Common myeloid progenitor, CD34-positive (primary cell): Measurements from ENCODE around the gene KDR.

Source experiments
- CTCF ChIA-PET: fragments of 350-600 bp; sonication (Branson Sonifier 250); formaldehyde crosslinking; loops from one replicate; lab custom pipeline; 2021; ENCODE audit warnings: antibody characterized with exemption; lab: Charles Lee
- POLR2A ChIA-PET: fragments of 350-600 bp; sonication (Branson Sonifier 250); formaldehyde crosslinking; loops from one replicate; lab custom pipeline; 2021; ENCODE audit warnings: antibody characterized with exemption; lab: Charles Lee
- DNase-seq, 3 donors: peaks; one replicate each; pipeline versions ENCODE4 v3.0.0 to v3.0.0-alpha.2; 2013
- H3K27ac ChIP-seq, 2 experiments: 1 replicate in 1 of 2; 2 replicates in 1 of 2; pipeline ENCODE4 v1.7.0; 2013; ENCODE audit warnings: inconsistent platforms in 2 of 2, low read length in 2 of 2, mild to moderate bottlenecking in 2 of 2, low read depth in 1 of 2, moderate library complexity in 1 of 2; ENCODE audit not compliant: severe bottlenecking in 2 of 2, insufficient read depth in 1 of 2, poor library complexity in 1 of 2
- H3K27me3 ChIP-seq, 5 experiments: replicated peaks in 2 of 5; 1 replicate in 3 of 5; 2 replicates in 2 of 5; pipeline versions ENCODE4 v1.6.1 to v1.7.0; 2013; ENCODE audit warnings: low read length in 4 of 5, mild to moderate bottlenecking in 2 of 5, moderate library complexity in 2 of 5, inconsistent platforms in 1 of 5; ENCODE audit not compliant: insufficient read depth in 5 of 5, control insufficient read depth in 4 of 5
- H3K36me3 ChIP-seq, 4 experiments: 1 replicate in 2 of 4; 2 replicates in 2 of 4; pipeline versions ENCODE4 v1.6.1 to v1.7.0; 2013; ENCODE audit warnings: low read length in 3 of 4, control low read depth in 1 of 4, mild to moderate bottlenecking in 1 of 4; ENCODE audit not compliant: control insufficient read depth in 4 of 4, insufficient read depth in 4 of 4
- H3K4me1 ChIP-seq, 4 experiments: 1 replicate in 3 of 4; 2 replicates in 1 of 4; pipeline versions ENCODE4 v1.6.1 to v1.7.1; 2013; ENCODE audit warnings: low read length in 3 of 4, mild to moderate bottlenecking in 3 of 4, control low read depth in 1 of 4, inconsistent platforms in 1 of 4, moderate library complexity in 1 of 4; ENCODE audit not compliant: control insufficient read depth in 4 of 4, insufficient read depth in 4 of 4; ENCODE audit errors: control extremely low read depth in 1 of 4
- H3K4me3 ChIP-seq, 7 experiments: 1 replicate in 4 of 7; 2 replicates in 3 of 7; pipeline versions ENCODE4 v1.5.1 to v1.7.0; 2013; ENCODE audit warnings: mild to moderate bottlenecking in 7 of 7, low read length in 6 of 7, moderate library complexity in 6 of 7, inconsistent platforms in 2 of 7, low read depth in 2 of 7, control low read depth in 1 of 7; ENCODE audit not compliant: insufficient read depth in 4 of 7, control insufficient read depth in 1 of 7; ENCODE audit errors: extremely low read depth in 1 of 7
- H3K9me3 ChIP-seq, 5 experiments: 1 replicate in 4 of 5; 2 replicates in 1 of 5; pipeline versions ENCODE4 v1.6.1 to v1.7.1; 2013; ENCODE audit warnings: low read length in 4 of 5, mild to moderate bottlenecking in 2 of 5, inconsistent platforms in 1 of 5, low read depth in 1 of 5, moderate library complexity in 1 of 5; ENCODE audit not compliant: control insufficient read depth in 4 of 5, insufficient read depth in 2 of 5; ENCODE audit errors: control extremely low read depth in 1 of 5
- WGBS: methylation state at CpG from one replicate; pipeline ENCODE4 v1.1.5; 2013; ENCODE audit not compliant: insufficient coverage; 5-methylcytosine and 5-hydroxymethylcytosine counted together

Gene KDR

GRCh38 chr4:55082756-55083155 lies 42.6 kb downstream of the KDR start:
- no peak overlapping the region for H3K27ac ChIP-seq
- 93% methylated on average over 2 of the region's 2 CpGs for WGBS
- CTCF ChIA-PET, result interaction anchor here (0.9 kb wide), 1 partner anchor 9 kb away, joined by 3 read pairs; no protein-coding TSS in a partner anchor
- H3K4me1 ChIP-seq, result no peaks in the 10 kb centered on the region
- H3K27me3 ChIP-seq, result peaks cover 0 to 10% (median 3%) of the 10 kb centered on the region in 5 experiments
- H3K36me3 ChIP-seq, result no peaks in the 10 kb centered on the region
- no peaks in the 10 kb centered on the region for H3K9me3 ChIP-seq
- no peak overlapping the region for H3K4me3 ChIP-seq
- POLR2A ChIA-PET, result no interaction called here
- no peak for DNase-seq

DNA sequence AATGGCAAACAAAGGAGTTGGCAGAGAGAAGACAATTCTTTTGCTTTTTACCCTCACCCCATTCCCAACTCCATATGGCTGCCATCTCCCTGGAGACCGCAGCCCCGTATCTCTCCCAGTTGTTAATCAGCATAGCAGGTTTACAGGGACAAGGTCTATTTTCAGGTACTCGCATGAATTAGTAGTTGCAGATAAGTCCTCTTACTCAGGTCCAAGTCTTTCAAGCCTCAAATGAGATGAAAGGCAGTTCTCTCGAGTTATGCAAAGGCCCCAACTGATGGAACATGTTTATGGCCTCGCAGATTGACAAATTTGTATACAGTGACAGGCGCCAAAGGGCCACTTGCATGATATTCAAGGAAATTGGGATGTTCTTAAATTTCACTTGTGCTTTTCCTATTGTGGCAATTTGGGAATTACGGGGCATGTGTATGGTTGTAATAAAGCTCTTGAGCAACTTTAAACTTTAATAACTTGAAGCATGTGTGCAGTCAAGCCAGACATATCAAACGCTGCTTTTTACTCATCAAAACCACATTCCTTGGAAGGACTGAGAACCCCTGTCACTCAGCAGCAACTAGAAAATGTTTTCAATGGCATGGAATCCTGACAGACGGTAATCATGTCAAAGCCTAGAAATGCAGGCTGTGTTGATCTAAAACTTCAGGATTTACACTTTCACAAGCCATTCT lies 45.1 kb downstream of the KDR start:
- ChIA-PET CTCF (no interaction called here), POLR2A (no interaction called here)
- no peak overlapping the region for H3K4me3 ChIP-seq
- peaks cover 0 to 2% (median 0%) of the 10 kb centered on the region in 4 experiments for H3K4me1 ChIP-seq
- no peak overlapping the region for H3K27ac ChIP-seq
- DNase-seq, result no peak
- H3K27me3 ChIP-seq, result peaks cover 0 to 10% (median 3%) of the 10 kb centered on the region in 5 experiments
- no peaks in the 10 kb centered on the region for H3K36me3 ChIP-seq
- WGBS, result 95% methylated on average over 8 of the region's 9 CpGs
- no peaks in the 10 kb centered on the region for H3K9me3 ChIP-seq

DNA sequence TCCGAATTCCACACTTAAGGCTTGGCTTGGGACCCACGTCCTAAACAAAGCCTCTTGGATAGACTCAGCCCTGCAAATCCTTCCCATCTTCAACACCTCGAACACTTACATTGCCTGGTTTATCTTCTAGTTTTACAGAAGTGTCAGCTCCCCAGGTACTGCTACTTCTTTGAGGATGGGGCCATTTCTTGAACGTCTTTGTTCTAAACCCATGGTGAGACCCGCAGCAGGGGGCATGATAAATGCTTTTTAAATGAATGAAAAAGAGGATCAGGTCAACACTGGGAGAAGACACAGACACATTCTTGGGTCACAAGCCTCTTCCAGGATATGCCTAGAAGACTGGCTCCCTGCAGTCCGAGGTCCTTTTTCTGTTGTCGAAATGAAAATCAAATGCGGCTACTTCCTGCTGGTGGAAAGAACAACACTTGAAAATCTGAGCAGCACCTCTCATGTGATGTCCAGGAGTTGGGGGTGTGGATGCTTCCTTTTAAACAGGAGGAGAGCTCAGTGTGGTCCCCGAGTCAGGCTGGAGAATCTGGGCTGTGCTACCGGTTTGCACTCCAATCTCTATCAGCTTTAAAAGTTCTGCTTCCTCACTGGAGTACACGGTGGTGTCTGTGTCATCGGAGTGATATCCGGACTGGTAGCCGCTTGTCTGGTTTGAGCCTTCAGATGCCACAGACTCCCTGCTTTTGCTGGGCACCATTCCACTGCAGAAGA lies 45.8 kb downstream of the KDR start:
- ChIA-PET CTCF (no interaction called here), POLR2A (no interaction called here)
- H3K4me3 ChIP-seq, result no peak overlapping the region
- H3K9me3 ChIP-seq, result no peaks in the 10 kb centered on the region
- H3K27ac ChIP-seq, result no peak overlapping the region
- DNase-seq, result no peak
- H3K27me3 ChIP-seq, result peaks cover 0 to 10% (median 3%) of the 10 kb centered on the region in 5 experiments
- H3K4me1 ChIP-seq, result peaks cover 0 to 2% (median 0%) of the 10 kb centered on the region in 4 experiments
- no peaks in the 10 kb centered on the region for H3K36me3 ChIP-seq
- 74% methylated on average over 11 of the region's 14 CpGs for WGBS

- peaks cover 0 to 2% (median 0%) of the 10 kb centered on the region in 4 experiments for H3K4me1 ChIP-seq
- 60% methylated on average over 7 of the region's 8 CpGs for WGBS
- POLR2A ChIA-PET, result no interaction called here
- CTCF ChIA-PET, result no interaction called here
- no peak for DNase-seq
- peaks cover 0 to 10% (median 3%) of the 10 kb centered on the region in 5 experiments for H3K27me3 ChIP-seq
- H3K27ac ChIP-seq, result no peak overlapping the region
- no peaks in the 10 kb centered on the region for H3K9me3 ChIP-seq
- no peaks in the 10 kb centered on the region for H3K36me3 ChIP-seq
- no peak overlapping the region for H3K4me3 ChIP-seq
These were observed 46.4 kb downstream of the KDR start for GRCh38 chr4:55078987-55079386.

DNA sequence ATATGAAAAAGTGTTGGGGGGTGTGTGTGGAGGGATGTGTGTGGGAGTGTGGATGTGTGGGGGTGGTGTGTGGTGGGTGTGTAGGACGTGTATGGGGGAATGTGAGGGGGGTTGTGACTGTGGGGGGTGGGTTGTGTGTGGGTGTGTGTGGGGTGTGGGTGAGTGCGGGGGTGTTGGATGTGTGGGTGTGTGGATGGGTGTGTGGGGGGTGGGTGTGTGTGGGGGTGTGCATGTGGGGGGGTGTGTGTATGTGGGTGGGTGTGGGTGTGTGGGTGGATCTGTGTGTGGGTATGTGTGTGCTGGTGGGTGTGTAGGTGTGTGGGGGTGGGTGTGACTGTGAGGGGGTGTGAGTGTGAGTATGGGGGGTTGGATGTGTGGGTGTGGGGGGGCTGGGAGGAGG lies 47.8 kb downstream of the KDR start:
- CTCF ChIA-PET, result no interaction called here
- H3K27ac ChIP-seq, result no peak overlapping the region
- no peaks in the 10 kb centered on the region for H3K36me3 ChIP-seq
- H3K9me3 ChIP-seq, result no peaks in the 10 kb centered on the region
- H3K4me1 ChIP-seq, result peaks cover 0 to 2% (median 0%) of the 10 kb centered on the region in 4 experiments
- POLR2A ChIA-PET, result no interaction called here
- 60% methylated on average over 1 of the region's 2 CpGs for WGBS
- peaks cover 0 to 9% (median 3%) of the 10 kb centered on the region in 5 experiments for H3K27me3 ChIP-seq
- DNase-seq, result no peak
- H3K4me3 ChIP-seq, result no peak overlapping the region

DNA sequence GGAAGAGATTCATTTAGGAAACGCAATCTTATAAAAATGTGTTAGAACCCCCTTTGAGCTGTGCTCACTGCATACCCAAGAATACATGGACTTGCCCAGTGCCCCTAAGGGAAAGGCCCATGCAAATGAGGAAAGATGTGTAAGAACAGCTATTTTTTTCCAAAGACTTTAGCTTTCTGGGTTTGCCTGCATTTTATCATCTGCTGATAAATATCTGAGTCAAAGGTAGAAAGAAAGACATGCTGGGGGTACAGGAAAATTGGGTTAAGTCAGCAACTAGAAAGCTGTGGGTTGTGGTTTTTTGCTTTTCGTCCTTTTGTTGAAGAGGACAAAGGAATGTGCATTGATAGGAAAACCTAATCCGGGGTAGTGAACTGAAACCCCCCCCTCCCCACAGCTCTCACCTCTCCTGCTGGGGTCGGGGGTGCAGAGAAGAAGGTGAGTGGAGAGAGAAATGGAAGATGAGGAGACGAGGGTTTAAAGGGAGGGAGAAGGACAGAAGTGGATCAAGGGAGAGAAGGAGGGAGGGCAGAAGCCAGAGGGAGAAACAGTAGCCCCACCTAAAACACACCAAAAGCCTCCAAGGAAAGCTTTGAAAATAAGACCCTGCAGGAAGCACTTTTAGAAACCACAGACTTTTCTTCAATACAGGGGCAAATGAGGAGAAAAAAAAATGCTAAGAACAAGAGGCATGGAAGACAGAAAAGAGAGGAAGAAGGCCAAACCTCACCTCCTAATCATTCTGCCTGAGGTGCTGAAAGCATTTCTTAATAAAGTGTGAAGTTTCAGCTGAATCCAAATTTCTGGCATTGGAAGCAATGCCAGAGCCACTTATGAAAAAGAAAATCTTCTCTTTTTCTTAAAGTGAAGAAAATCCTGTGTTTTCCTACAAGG lies 49.3 kb downstream of the KDR start:
- CTCF ChIA-PET, result no interaction called here
- Histone ChIP-seq H3K36me3 (no peaks in the 10 kb centered on the region), H3K4me3 (no peak overlapping the region), H3K27ac (no peak overlapping the region), H3K4me1 (peaks cover 0 to 2% (median 0%) of the 10 kb centered on the region in 4 experiments), H3K27me3 (peaks cover 0 to 9% (median 3%) of the 10 kb centered on the region in 5 experiments), H3K9me3 (no peaks in the 10 kb centered on the region)
- POLR2A ChIA-PET, result no interaction called here
- no peak for DNase-seq
- 100% methylated on average over 1 of the region's 5 CpGs for WGBS
